Breast epithelium (tissue), 3 donors: Measurements from ENCODE around the gene TBX6.
A peak's percentile ranks its signal among the peaks of the same experiment; 100 is the strongest.

ENCODE experiments used
- CTCF ChIP-seq, 3 donors: fragments of 450-650 bp; IDR thresholded peaks; one replicate each; pipeline ENCODE4 v1.5.1; 2016 to 2017; ENCODE audit warnings: antibody characterized with exemption in 3 of 3, mild to moderate bottlenecking in 3 of 3, moderate library complexity in 3 of 3
- POLR2A ChIP-seq: fragments of 450-650 bp; IDR thresholded peaks from one replicate; pipeline ENCODE4 v1.6.1; 2016; ENCODE audit warnings: antibody characterized with exemption, mild to moderate bottlenecking, moderate library complexity

- peak; percentile 61 to 94 (median 91) for TF ChIP-seq CTCF (IDR thresholded peaks at IDR 0.05)
- TF ChIP-seq POLR2A: peak; percentile 47
These were observed at the start of gene TBX6 for GRCh38 chr16:30091474-30092372.
